ENCODE measurements around the gene C22orf31.

C22orf31 gene

GRCh38 chr22:29023172-29023796 is 38.3 kb downstream of the C22orf31 start:
- no peak overlapping the region for H3K4me3 ChIP-seq (ENCODE audit: insufficient read depth, low read length, poor library complexity, severe bottlenecking)
- H3K9me2 ChIP-seq (replicated peaks; ENCODE audit: insufficient read depth, low read length): no peaks in the 10 kb centered on the region
- no peak overlapping the region for H3K27ac ChIP-seq (ENCODE audit: low read depth, low read length)

GRCh38 chr22:29022101-29022817 is 39.4 kb downstream of the C22orf31 start:
- H4K20me1 ChIP-seq (ENCODE audit: low read depth, low read length): no peaks in the 10 kb centered on the region
- no peaks in the 10 kb centered on the region for H3K27me3 ChIP-seq (ENCODE audit: low read length)
- H3K9me2 ChIP-seq (replicated peaks; ENCODE audit: insufficient read depth, low read length): no peaks in the 10 kb centered on the region
- no peak overlapping the region for H3K27ac ChIP-seq (ENCODE audit: low read depth, low read length)
- TF ChIP-seq CTCF (IDR thresholded peaks at IDR 0.05; ENCODE audit: insufficient read depth, low read length, poor library complexity, severe bottlenecking): no peak
- no peak for TF ChIP-seq EZH2phosphoT487 (conservative IDR thresholded peaks at IDR 0.05; ENCODE audit: low read length)
- H3K4me3 ChIP-seq (ENCODE audit: insufficient read depth, low read length, poor library complexity, severe bottlenecking): no peak overlapping the region
- H3K79me2 ChIP-seq (ENCODE audit: insufficient read depth, low read length): no peaks in the 10 kb centered on the region
- H3F3A ChIP-seq (ENCODE audit: insufficient read depth): no peaks in the 10 kb centered on the region
- no peaks in the 10 kb centered on the region for H3K9me3 ChIP-seq (ENCODE audit: insufficient read depth, low read length)
- H3K9ac ChIP-seq (ENCODE audit: low read length): no peak overlapping the region
- no peak overlapping the region for H2AFZ ChIP-seq (ENCODE audit: low read depth, low read length, severe bottlenecking)
- H3K4me2 ChIP-seq (ENCODE audit: low read depth, low read length, poor library complexity, severe bottlenecking): no peak overlapping the region
- H3K36me3 ChIP-seq (ENCODE audit: low read length): no peaks in the 10 kb centered on the region

More at GRCh38 chr22:29023172-29023796, 38.3 kb downstream of the C22orf31 start:
- Histone ChIP-seq H3K79me2 (ENCODE audit: insufficient read depth, low read length) (no peaks in the 10 kb centered on the region), H3K36me3 (ENCODE audit: low read length) (no peaks in the 10 kb centered on the region), H3F3A (ENCODE audit: insufficient read depth) (no peaks in the 10 kb centered on the region), H3K9ac (ENCODE audit: low read length) (no peak overlapping the region), H4K20me1 (ENCODE audit: low read depth, low read length) (no peaks in the 10 kb centered on the region), H3K4me2 (ENCODE audit: low read depth, low read length, poor library complexity, severe bottlenecking) (no peak overlapping the region), H3K9me3 (ENCODE audit: insufficient read depth, low read length) (no peaks in the 10 kb centered on the region), H3K27me3 (ENCODE audit: low read length) (no peaks in the 10 kb centered on the region), H2AFZ (ENCODE audit: low read depth, low read length, severe bottlenecking) (no peak overlapping the region)
- TF ChIP-seq EZH2phosphoT487 (conservative IDR thresholded peaks at IDR 0.05; ENCODE audit: low read length) (no peak), CTCF (IDR thresholded peaks at IDR 0.05; ENCODE audit: insufficient read depth, low read length, poor library complexity, severe bottlenecking) (no peak)

GRCh38 chr22:29018293-29019189 is 43.1 kb downstream of the C22orf31 start:
- Histone ChIP-seq H2AFZ (ENCODE audit: low read depth, low read length, severe bottlenecking) (no peak overlapping the region), H3K4me3 (ENCODE audit: insufficient read depth, low read length, poor library complexity, severe bottlenecking) (no peak overlapping the region), H3K36me3 (ENCODE audit: low read length) (no peaks in the 10 kb centered on the region), H4K20me1 (ENCODE audit: low read depth, low read length) (no peaks in the 10 kb centered on the region), H3K9me2 (replicated peaks; ENCODE audit: insufficient read depth, low read length) (no peaks in the 10 kb centered on the region), H3K27ac (ENCODE audit: low read depth, low read length) (no peak overlapping the region), H3K9ac (ENCODE audit: low read length) (no peak overlapping the region), H3K27me3 (ENCODE audit: low read length) (no peaks in the 10 kb centered on the region), H3F3A (ENCODE audit: insufficient read depth) (no peaks in the 10 kb centered on the region), H3K9me3 (ENCODE audit: insufficient read depth, low read length) (no peaks in the 10 kb centered on the region), H3K4me2 (ENCODE audit: low read depth, low read length, poor library complexity, severe bottlenecking) (no peak overlapping the region), H3K79me2 (ENCODE audit: insufficient read depth, low read length) (no peaks in the 10 kb centered on the region)
- TF ChIP-seq CTCF (IDR thresholded peaks at IDR 0.05; ENCODE audit: insufficient read depth, low read length, poor library complexity, severe bottlenecking) (no peak), EZH2phosphoT487 (conservative IDR thresholded peaks at IDR 0.05; ENCODE audit: low read length) (no peak)

Data from SU-DHL-6 (cell line).